ENCODE data around the gene GALNT2. TPM values are rescaled to one million over a fixed set of nuclear protein-coding genes. Genes with fewer than 3 reads are reported as not detected.

GALNT2 gene
- total and polyA plus RNA-seq, 10 of the 15 experiments (the other 5 are each of a cell fraction or from before 2014, with no cell fraction given): 0.52 to 27.7 (median 16.3) TPM

DNA sequence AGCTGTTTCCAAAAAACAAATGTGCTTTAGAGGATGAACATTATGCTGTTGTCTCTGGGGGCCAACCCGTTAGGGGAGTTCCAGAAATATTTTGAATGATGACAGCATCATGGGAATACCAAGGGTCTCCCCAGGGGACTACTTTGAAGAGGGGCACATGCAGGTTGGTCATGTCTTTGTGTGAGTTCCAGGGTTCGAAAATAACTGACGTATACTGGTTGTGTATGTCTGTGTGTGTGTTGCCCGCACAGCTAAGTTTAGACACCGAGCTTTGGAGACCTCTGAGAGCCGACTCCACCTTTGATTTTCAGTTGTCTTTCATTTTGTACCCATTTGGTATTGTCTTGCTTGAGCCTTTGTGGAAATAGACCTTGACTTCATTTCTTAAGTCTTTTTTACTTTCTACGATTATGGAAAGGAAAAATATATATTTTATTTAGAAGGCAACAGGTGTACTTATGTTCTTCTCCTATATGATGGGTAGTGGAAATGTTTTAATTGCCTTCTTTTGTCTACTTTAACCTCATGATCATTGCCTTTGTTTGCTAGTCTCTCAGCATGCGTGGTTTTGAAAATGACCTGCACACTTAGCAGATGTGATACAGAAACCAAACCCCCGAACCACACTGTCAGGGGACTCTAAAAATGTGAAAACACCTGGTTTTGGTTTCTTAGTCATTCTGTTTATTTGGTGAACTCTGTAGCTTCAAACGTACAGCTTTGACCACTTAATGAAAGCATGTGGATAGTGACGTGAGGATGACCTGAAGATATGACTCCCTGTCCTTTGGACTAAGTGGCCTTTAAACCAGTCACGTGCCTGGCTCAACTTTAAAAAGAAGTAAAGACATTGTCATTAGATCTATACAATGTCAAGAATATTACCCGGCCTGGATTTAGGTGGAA, 56.5 kb downstream of the GALNT2 start (continued):
- TF ChIP-seq, protein P1, sequence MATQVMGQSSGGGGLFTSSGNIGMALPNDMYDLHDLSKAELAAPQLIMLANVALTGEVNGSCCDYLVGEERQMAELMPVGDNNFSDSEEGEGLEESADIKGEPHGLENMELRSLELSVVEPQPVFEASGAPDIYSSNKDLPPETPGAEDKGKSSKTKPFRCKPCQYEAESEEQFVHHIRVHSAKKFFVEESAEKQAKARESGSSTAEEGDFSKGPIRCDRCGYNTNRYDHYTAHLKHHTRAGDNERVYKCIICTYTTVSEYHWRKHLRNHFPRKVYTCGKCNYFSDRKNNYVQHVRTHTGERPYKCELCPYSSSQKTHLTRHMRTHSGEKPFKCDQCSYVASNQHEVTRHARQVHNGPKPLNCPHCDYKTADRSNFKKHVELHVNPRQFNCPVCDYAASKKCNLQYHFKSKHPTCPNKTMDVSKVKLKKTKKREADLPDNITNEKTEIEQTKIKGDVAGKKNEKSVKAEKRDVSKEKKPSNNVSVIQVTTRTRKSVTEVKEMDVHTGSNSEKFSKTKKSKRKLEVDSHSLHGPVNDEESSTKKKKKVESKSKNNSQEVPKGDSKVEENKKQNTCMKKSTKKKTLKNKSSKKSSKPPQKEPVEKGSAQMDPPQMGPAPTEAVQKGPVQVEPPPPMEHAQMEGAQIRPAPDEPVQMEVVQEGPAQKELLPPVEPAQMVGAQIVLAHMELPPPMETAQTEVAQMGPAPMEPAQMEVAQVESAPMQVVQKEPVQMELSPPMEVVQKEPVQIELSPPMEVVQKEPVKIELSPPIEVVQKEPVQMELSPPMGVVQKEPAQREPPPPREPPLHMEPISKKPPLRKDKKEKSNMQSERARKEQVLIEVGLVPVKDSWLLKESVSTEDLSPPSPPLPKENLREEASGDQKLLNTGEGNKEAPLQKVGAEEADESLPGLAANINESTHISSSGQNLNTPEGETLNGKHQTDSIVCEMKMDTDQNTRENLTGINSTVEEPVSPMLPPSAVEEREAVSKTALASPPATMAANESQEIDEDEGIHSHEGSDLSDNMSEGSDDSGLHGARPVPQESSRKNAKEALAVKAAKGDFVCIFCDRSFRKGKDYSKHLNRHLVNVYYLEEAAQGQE (IDR thresholded peaks at IDR 0.05; ENCODE audit: low read depth, low read length): no peak
- 0 out of 2 replicates have a peak, but pooled peaks have one; percentile 29 for TF ChIP-seq CBX5 (IDR thresholded peaks at IDR 0.05; ENCODE audit: low read depth)
- TF ChIP-seq BRCA1 (IDR thresholded peaks at IDR 0.05; ENCODE audit: low read depth, low read length): no peak
- TF ChIP-seq SIX5 (IDR thresholded peaks at IDR 0.05; ENCODE audit: low read depth, low read length, severe bottlenecking): peak; percentile 1
- TF ChIP-seq, protein P2, sequence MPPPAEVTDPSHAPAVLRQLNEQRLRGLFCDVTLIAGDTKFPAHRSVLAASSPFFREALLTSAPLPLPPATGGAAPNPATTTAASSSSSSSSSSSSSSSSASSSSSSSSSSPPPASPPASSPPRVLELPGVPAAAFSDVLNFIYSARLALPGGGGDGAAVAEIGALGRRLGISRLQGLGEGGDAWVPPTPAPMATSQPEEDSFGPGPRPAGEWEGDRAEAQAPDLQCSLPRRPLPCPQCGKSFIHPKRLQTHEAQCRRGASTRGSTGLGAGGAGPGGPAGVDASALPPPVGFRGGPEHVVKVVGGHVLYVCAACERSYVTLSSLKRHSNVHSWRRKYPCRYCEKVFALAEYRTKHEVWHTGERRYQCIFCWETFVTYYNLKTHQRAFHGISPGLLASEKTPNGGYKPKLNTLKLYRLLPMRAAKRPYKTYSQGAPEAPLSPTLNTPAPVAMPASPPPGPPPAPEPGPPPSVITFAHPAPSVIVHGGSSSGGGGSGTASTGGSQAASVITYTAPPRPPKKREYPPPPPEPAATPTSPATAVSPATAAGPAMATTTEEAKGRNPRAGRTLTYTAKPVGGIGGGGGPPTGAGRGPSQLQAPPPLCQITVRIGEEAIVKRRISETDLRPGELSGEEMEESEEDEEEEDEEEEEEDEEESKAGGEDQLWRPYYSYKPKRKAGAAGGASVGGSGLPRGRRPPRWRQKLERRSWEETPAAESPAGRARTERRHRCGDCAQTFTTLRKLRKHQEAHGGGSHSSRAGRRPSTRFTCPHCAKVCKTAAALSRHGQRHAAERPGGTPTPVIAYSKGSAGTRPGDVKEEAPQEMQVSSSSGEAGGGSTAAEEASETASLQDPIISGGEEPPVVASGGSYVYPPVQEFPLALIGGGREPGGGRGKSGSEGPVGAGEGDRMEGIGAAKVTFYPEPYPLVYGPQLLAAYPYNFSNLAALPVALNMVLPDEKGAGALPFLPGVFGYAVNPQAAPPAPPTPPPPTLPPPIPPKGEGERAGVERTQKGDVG (CRISPR knock-in tag; IDR thresholded peaks at IDR 0.05): no peak
- peak; percentile 89 for TF ChIP-seq BMI1 (IDR thresholded peaks at IDR 0.05; ENCODE audit: borderline replicate concordance)
- no peak for TF ChIP-seq EZH2 (IDR thresholded peaks at IDR 0.05; ENCODE audit: borderline replicate concordance, control insufficient read depth, low read depth, low read length)
- TF ChIP-seq CBFB (IDR thresholded peaks at IDR 0.05; ENCODE audit: low read depth): peak; percentile 93
- TF ChIP-seq NR2F1 (conservative IDR thresholded peaks at IDR 0.05): peak; percentile 97
- peak; percentile 96 for TF ChIP-seq NBN (IDR thresholded peaks at IDR 0.05)
- TF ChIP-seq, protein P3, sequence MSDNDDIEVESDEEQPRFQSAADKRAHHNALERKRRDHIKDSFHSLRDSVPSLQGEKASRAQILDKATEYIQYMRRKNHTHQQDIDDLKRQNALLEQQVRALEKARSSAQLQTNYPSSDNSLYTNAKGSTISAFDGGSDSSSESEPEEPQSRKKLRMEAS (IDR thresholded peaks at IDR 0.05; ENCODE audit: low read depth, low read length): peak; percentile 90
- no peak for TF ChIP-seq NFXL1 (IDR thresholded peaks at IDR 0.05; ENCODE audit: borderline replicate concordance)
- TF ChIP-seq SRF (IDR thresholded peaks at IDR 0.05; ENCODE audit: low read depth in 2 of 2, low read length in 2 of 2): no peak
- TF ChIP-seq, protein P4, sequence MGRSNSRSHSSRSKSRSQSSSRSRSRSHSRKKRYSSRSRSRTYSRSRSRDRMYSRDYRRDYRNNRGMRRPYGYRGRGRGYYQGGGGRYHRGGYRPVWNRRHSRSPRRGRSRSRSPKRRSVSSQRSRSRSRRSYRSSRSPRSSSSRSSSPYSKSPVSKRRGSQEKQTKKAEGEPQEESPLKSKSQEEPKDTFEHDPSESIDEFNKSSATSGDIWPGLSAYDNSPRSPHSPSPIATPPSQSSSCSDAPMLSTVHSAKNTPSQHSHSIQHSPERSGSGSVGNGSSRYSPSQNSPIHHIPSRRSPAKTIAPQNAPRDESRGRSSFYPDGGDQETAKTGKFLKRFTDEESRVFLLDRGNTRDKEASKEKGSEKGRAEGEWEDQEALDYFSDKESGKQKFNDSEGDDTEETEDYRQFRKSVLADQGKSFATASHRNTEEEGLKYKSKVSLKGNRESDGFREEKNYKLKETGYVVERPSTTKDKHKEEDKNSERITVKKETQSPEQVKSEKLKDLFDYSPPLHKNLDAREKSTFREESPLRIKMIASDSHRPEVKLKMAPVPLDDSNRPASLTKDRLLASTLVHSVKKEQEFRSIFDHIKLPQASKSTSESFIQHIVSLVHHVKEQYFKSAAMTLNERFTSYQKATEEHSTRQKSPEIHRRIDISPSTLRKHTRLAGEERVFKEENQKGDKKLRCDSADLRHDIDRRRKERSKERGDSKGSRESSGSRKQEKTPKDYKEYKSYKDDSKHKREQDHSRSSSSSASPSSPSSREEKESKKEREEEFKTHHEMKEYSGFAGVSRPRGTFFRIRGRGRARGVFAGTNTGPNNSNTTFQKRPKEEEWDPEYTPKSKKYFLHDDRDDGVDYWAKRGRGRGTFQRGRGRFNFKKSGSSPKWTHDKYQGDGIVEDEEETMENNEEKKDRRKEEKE (IDR thresholded peaks at IDR 0.05): no peak
- TF ChIP-seq CHD4 (IDR thresholded peaks at IDR 0.05): no peak
- TF ChIP-seq CHD2 (IDR thresholded peaks at IDR 0.05; ENCODE audit: borderline replicate concordance, low read depth, low read length): peak; percentile 91
- no peak for TF ChIP-seq SMAD5 (IDR thresholded peaks at IDR 0.05; ENCODE audit: low read depth)
- no peak; the same call in 1 of the 2 replicates for TF ChIP-seq ESRRA (IDR thresholded peaks at IDR 0.05; ENCODE audit: low read length)
- peak; percentile 95 for TF ChIP-seq ATF7 (IDR thresholded peaks at IDR 0.05; ENCODE audit: low read depth)
- peak; percentile 74; the same call in 1 of the 2 replicates for TF ChIP-seq RB1 (IDR thresholded peaks at IDR 0.05; ENCODE audit: borderline replicate concordance)
- TF ChIP-seq NFIC (IDR thresholded peaks at IDR 0.05; ENCODE audit: low read depth, low read length): peak; percentile 95
